AG04449 (cell line): ENCODE data around the gene TSPAN12.
"Not testable (repeated sequence)": the region's sequence is repeated elsewhere in the genome, so short reads cannot be mapped to it uniquely, and the experiment has no call there.

ENCODE experiments used
- CTCF ChIA-PET: fragments of 350-600 bp; formaldehyde crosslinking; extraction: SDS; loops from one replicate; lab custom pipeline; 2021; ENCODE audit warnings: antibody characterized with exemption; lab: Yijun Ruan, JAX
- POLR2A ChIA-PET: fragments of 400-600, 350-600 bp; formaldehyde crosslinking; extraction: SDS; loops from one replicate; lab custom pipeline; 2020; ENCODE audit warnings: antibody characterized with exemption, inconsistent platforms; lab: Yijun Ruan, JAX
- DNase-seq: peaks from one replicate; pipeline ENCODE4 v3.0.0-alpha.2; 2010; ENCODE audit warnings: low read depth, low spot score
- H3K4me3 ChIP-seq: 2 replicates; pipeline ENCODE4 v1.5.1; 2011; ENCODE audit warnings: low read depth, mild to moderate bottlenecking, control low read depth, low read length
- CTCF ChIP-seq: IDR thresholded peaks from one replicate; pipeline ENCODE4 v1.5.1; 2011; ENCODE audit warnings: mild to moderate bottlenecking, moderate library complexity, low read length, control low read depth, inconsistent platforms; ENCODE audit not compliant: insufficient read depth; ENCODE audit errors: missing control alignments

The TSPAN12 gene

GRCh38 chr7:120857588-120858573 is at the start of gene TSPAN12:
TSPAN12 (minus strand) TSS chr7:120858144; CDS start chr7:120856763, 1,381 bp downstream.
- POLR2A ChIA-PET: no interaction called here
- TF ChIP-seq CTCF: peak; percentile 68
- no peak for DNase-seq
- CTCF ChIA-PET: interaction anchor here (0.6 to 1.8 kb wide), 2 partner anchors 51 to 139 kb away, joined by 3 to 9 read pairs; no protein-coding TSS in a partner anchor
- peak within 1 kb of the TSS; percentile 65 for H3K4me3 ChIP-seq

- H3K4me3 ChIP-seq: no peak overlapping the region
- ChIA-PET CTCF (no interaction called here), POLR2A (no interaction called here)
- DNase-seq: no peak
- no peak for TF ChIP-seq CTCF
Measured at GRCh38 chr7:120898715-120899499, 41.0 kb upstream of the TSPAN12 start.

GRCh38 chr7:120895253-120895652 is 37.3 kb upstream of the TSPAN12 start:
- H3K4me3 ChIP-seq, DNase-seq, POLR2A ChIA-PET, CTCF ChIA-PET: not testable (repeated sequence)

- POLR2A ChIA-PET, H3K4me3 ChIP-seq, DNase-seq, CTCF ChIA-PET: not testable (repeated sequence)
Measured at GRCh38 chr7:120885602-120886001, 27.7 kb upstream of the TSPAN12 start.

GRCh38 chr7:120877701-120878100 is 19.8 kb upstream of the TSPAN12 start:
- CTCF ChIA-PET: no interaction called here
- H3K4me3 ChIP-seq: no peak overlapping the region
- TF ChIP-seq CTCF: no peak
- POLR2A ChIA-PET: no interaction called here
- no peak for DNase-seq

- POLR2A ChIA-PET: no interaction called here
- H3K4me3 ChIP-seq: no peak overlapping the region
- TF ChIP-seq CTCF: no peak
- DNase-seq: no peak
- CTCF ChIA-PET: no interaction called here
Measured at GRCh38 chr7:120876922-120877321, 19.0 kb upstream of the TSPAN12 start.

GRCh38 chr7:120874722-120875121 is 16.8 kb upstream of the TSPAN12 start:
- CTCF ChIA-PET: no interaction called here
- H3K4me3 ChIP-seq: no peak overlapping the region
- no peak for TF ChIP-seq CTCF
- POLR2A ChIA-PET: no interaction called here
- DNase-seq: no peak
